ENCODE data around the gene GOLT1A. TPM values are rescaled to one million over a fixed set of nuclear protein-coding genes. Genes with fewer than 3 reads are reported as not detected.

GOLT1A gene
- total and polyA plus RNA-seq, 2 of the 8 experiments (the other 6 are each of a cell fraction or from before 2014, with no cell fraction given) = 7.5 to 8.5 TPM

DNA sequence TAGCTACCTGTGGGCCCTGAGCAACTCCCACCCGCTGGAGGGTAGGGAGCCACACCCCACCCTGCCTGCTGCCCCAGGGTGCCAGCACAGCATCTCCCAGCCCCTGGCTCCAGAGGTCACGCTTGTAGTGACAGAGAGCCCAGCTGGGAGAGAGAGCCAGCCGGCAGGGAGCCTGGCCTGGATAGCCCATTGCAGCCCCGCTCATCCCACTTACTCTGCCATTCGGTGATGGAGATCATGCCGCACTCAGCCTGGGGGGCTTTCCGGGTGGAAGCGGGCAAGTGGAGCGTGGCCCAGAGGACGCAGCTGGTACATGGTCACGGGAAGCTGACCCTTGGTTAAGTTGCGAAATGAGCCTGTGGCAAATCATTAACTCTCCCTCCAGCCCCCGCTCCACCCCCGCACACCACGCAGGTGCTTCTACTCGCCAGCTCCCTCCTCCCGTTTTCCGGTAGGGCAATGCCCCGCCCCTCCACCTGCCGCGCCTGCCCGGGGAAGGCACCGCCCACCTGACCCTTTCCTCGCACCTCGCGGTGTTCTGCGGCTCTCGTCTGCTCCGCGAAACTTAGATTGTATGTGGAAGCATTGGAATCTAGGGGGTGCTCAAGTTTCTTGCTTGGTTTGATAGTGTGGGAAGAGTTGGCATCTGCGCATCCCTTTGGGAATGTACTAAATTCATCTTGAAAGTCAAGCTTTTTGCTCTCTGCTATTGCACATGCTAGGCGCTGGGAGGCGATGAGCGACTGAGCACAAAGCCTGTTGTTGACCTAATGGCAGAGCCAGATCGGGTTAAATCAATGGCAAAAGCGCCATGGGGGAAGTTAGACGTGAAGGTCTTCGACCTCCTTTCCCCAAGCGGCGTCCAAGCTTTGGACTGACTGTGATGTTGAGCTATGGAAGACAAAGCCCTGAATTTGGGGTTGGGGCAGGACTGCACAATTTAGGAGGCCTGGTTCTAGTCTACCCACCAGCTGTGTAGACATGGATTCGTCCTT is at the start of gene GOLT1A (continued):
- peak; percentile 17; the same call in 1 of the 2 replicates for TF ChIP-seq NRF1 (IDR thresholded peaks at IDR 0.05; ENCODE audit: low read depth, low read length)
- TF ChIP-seq MAFK (IDR thresholded peaks at IDR 0.05; ENCODE audit: low read depth, low read length) = no peak
- TF ChIP-seq TEAD4 (IDR thresholded peaks at IDR 0.05; ENCODE audit: low read depth, low read length) = peak; percentile 34; the same call in 1 of the 2 replicates
- TF ChIP-seq SAP30 (IDR thresholded peaks at IDR 0.05; ENCODE audit: insufficient read depth, insufficient replicate concordance, low read length) = peak; percentile 55
- no peak for TF ChIP-seq EZH2 (IDR thresholded peaks at IDR 0.05; ENCODE audit: low read depth, low read length, severe bottlenecking)
- peak; percentile 91 for TF ChIP-seq CHD2 (IDR thresholded peaks at IDR 0.05; ENCODE audit: low read length)
- peak; percentile 85 to 89 for TF ChIP-seq RAD21 (IDR thresholded peaks at IDR 0.05 in 1 of 2, conservative IDR thresholded peaks at IDR 0.05 in 1 of 2; ENCODE audit: low read depth in 2 of 2, low read length in 2 of 2)
